HG03060 (cell line): ENCODE measurements around the gene ZNF543.

ENCODE experiments used
- ATAC-seq: cut with Tn5 transposase; IDR thresholded peaks from one replicate; pipeline ENCODE4 v1.9.1; 2021; ENCODE audit warnings: low read depth, moderate number of reproducible peaks; ENCODE audit not compliant: unreplicated experiment

ZNF543 gene

GRCh38 chr19:57377498-57378146 is 57.4 kb downstream of the ZNF543 start:
- ATAC-seq: no peak
